GM23248 (cell line): Measurements from ENCODE around the gene C16orf89. TPM values are rescaled to one million over a fixed set of nuclear protein-coding genes. Genes with fewer than 3 reads are reported as not detected.
A peak's percentile ranks its signal among the peaks of the same experiment; 100 is the strongest.

ENCODE experiments used
- DNase-seq: peaks from one replicate; pipeline ENCODE4 v3.0.0-alpha.2; 2015
- H2AFZ ChIP-seq: fragments of 200-600 bp; sonication (generic); 2 replicates; pipeline ENCODE4 v1.6.1; 2016; ENCODE audit warnings: antibody characterized with exemption
- H3F3A ChIP-seq: fragments of 200-600 bp; sonication (generic); 2 replicates; pipeline ENCODE4 v1.6.1; 2016; ENCODE audit warnings: mild to moderate bottlenecking, antibody characterized with exemption, mixed run types; ENCODE audit not compliant: insufficient read depth
- H3K27ac ChIP-seq: fragments of 200-600 bp; sonication (generic); 2 replicates; pipeline ENCODE4 v1.5.1; 2016; ENCODE audit warnings: mild to moderate bottlenecking
- H3K27me3 ChIP-seq: fragments of 200-600 bp; sonication (generic); replicated peaks from 2 replicates; pipeline ENCODE4 v1.6.1; 2016; ENCODE audit warnings: mild to moderate bottlenecking; ENCODE audit not compliant: insufficient read depth
- H3K36me3 ChIP-seq: fragments of 200-600 bp; sonication (generic); 2 replicates; pipeline ENCODE4 v1.6.1; 2016; ENCODE audit warnings: low read depth, mild to moderate bottlenecking
- H3K4me1 ChIP-seq: fragments of 200-600 bp; sonication (generic); 2 replicates; pipeline ENCODE4 v1.6.1; 2016; ENCODE audit warnings: mild to moderate bottlenecking; ENCODE audit not compliant: insufficient read depth
- H3K4me2 ChIP-seq: fragments of 200-600 bp; sonication (generic); one replicate; pipeline ENCODE4 v1.6.1; 2016; ENCODE audit warnings: mild to moderate bottlenecking; ENCODE audit not compliant: unreplicated experiment
- H3K4me3 ChIP-seq: fragments of 200-600 bp; sonication (generic); 2 replicates; pipeline ENCODE4 v1.5.1; 2016; ENCODE audit warnings: mild to moderate bottlenecking
- H3K79me2 ChIP-seq: fragments of 200-600 bp; sonication (generic); 2 replicates; pipeline ENCODE4 v1.6.1; 2016; ENCODE audit warnings: mild to moderate bottlenecking; ENCODE audit not compliant: insufficient read depth
- H3K9ac ChIP-seq: fragments of 200-600 bp; sonication (generic); 2 replicates; pipeline ENCODE4 v1.6.1; 2016; ENCODE audit warnings: mild to moderate bottlenecking
- H3K9me2 ChIP-seq: fragments of 200-600 bp; sonication (generic); 2 replicates; pipeline ENCODE4 v1.6.1; 2016; ENCODE audit warnings: mixed run types, mild to moderate bottlenecking, moderate library complexity; ENCODE audit not compliant: insufficient read depth
- H3K9me3 ChIP-seq: fragments of 200-600 bp; sonication (generic); one replicate; pipeline ENCODE4 v1.6.1; 2017; ENCODE audit warnings: low read depth
- H4K20me1 ChIP-seq: fragments of 200-600 bp; sonication (generic); 2 replicates; pipeline ENCODE4 v1.6.0; 2016; ENCODE audit not compliant: insufficient read depth
- EZH2 ChIP-seq: fragments of 200-600 bp; sonication (generic); IDR thresholded peaks from 2 replicates; pipeline ENCODE4 v1.6.1; 2018; ENCODE audit warnings: antibody characterized with exemption, mild to moderate bottlenecking; ENCODE audit not compliant: insufficient read depth, poor library complexity, severe bottlenecking
- EZH2phosphoT487 ChIP-seq: fragments of 200-600 bp; sonication (generic); IDR thresholded peaks from 2 replicates; pipeline ENCODE4 v1.6.1; 2018; ENCODE audit warnings: antibody characterized with exemption, moderate library complexity, mild to moderate bottlenecking, low read depth; ENCODE audit not compliant: insufficient read depth
- WGBS, 2 experiments: methylation state at CpG; one replicate each; pipeline ENCODE4 v1.1.6; 2015 to 2017; ENCODE audit warnings: low lambda C conversion rate in 2 of 2, low coverage in 1 of 2; ENCODE audit errors: missing lambda C conversion rate in 2 of 2; 5-methylcytosine and 5-hydroxymethylcytosine counted together
- in situ Hi-C: fragments of 300-500 bp; cut with MboI; formaldehyde crosslinking; loops from 2 replicates; pipeline ENCODE4 v1.15.0; 2020
- polyA plus RNA-seq: library from polyadenylated mRNA; unstranded; fragments of >200 nt; fragmentation: Nextera tagmentation; extraction: Ambion mirVana; gene quantifications from 2 replicates; pipeline ENCODE4 v1.2.1, GENCODE V29; 2016
- total RNA-seq: library from RNA; depleted of rRNA; stranded (reverse); fragments of >200 nt; shearing (Covaris generic); gene quantifications from 2 replicates; pipeline ENCODE4 v1.2.3, GENCODE V29; 2014

The C16orf89 gene
- total and polyA plus RNA-seq, 2 experiments from 2014 or later: not detected

- Histone ChIP-seq H3K9me2 (no peaks in the 10 kb centered on the region), H3K27ac (peak within 1 kb of the TSS; percentile 88), H3K4me1 (peaks cover 19% of the 10 kb centered on the region), H3K9me3 (no peaks in the 10 kb centered on the region), H2AFZ (peak within 1 kb of the TSS; percentile 95), H3K4me2 (peak within 1 kb of the TSS; percentile 96), H3K36me3 (no peaks in the 10 kb centered on the region), H4K20me1 (no peaks in the 10 kb centered on the region), H3K27me3 (0 out of 2 replicates have a peak, but pooled peaks cover under 1% of the 10 kb centered on the region), H3K79me2 (peaks cover 33% of the 10 kb centered on the region), H3K9ac (peak within 1 kb of the TSS; percentile 92), H3K4me3 (peak within 1 kb of the TSS; percentile 86), H3F3A (peaks cover 18% of the 10 kb centered on the region)
- DNase-seq: peak; percentile 97
- in situ Hi-C loops: no loop called here
- TF ChIP-seq EZH2: no peak
- TF ChIP-seq EZH2phosphoT487: no peak
- 1% methylated on average over 39 to 53 of the region's 53 CpGs for WGBS, 2 experiments
Observed at GRCh38 chr16:5071681-5072333, 6.1 kb upstream of the C16orf89 start, which contains the start of gene ALG1. TSS of gene ALG1 (plus strand) at chr16:5071843. CDS start at chr16:5071850, 7 bp downstream.

GRCh38 chr16:5071341-5071680 lies 5.6 kb upstream of the C16orf89 start:
- no peak for DNase-seq
- TF ChIP-seq EZH2 (no peak), EZH2phosphoT487 (no peak)
- in situ Hi-C loops: no loop called here
- H3K36me3 ChIP-seq: no peaks in the 10 kb centered on the region
- peaks cover 6% of the 10 kb centered on the region; the same call in 1 of the 2 replicates for H3K27me3 ChIP-seq
- H3K4me1 ChIP-seq: peaks cover 19% of the 10 kb centered on the region
- H3F3A ChIP-seq: peaks cover 18% of the 10 kb centered on the region
- H2AFZ ChIP-seq: peak overlapping the region; percentile 95
- H3K4me2 ChIP-seq: peak overlapping the region; percentile 96
- H3K9ac ChIP-seq: peak overlapping the region; percentile 92
- peak overlapping the region; percentile 86 for H3K4me3 ChIP-seq
- H3K9me2 ChIP-seq: no peaks in the 10 kb centered on the region
- H3K27ac ChIP-seq: peak overlapping the region; percentile 88
- no peaks in the 10 kb centered on the region for H3K9me3 ChIP-seq
- peaks cover 33% of the 10 kb centered on the region for H3K79me2 ChIP-seq
- no peaks in the 10 kb centered on the region for H4K20me1 ChIP-seq
- WGBS, 2 experiments: 17 to 19% methylated on average over 7 of the region's 7 CpGs

GRCh38 chr16:5070431-5071186 lies 4.9 kb upstream of the C16orf89 start:
- Histone ChIP-seq H3K36me3 (no peaks in the 10 kb centered on the region), H3K27ac (no peak overlapping the region), H3K79me2 (peaks cover 33% of the 10 kb centered on the region), H3F3A (peaks cover 18% of the 10 kb centered on the region), H3K9me3 (no peaks in the 10 kb centered on the region), H3K4me2 (no peak overlapping the region), H2AFZ (peak overlapping the region; percentile 95), H3K27me3 (peaks cover 8% of the 10 kb centered on the region; the same call in 1 of the 2 replicates), H3K4me3 (no peak overlapping the region), H3K9me2 (no peaks in the 10 kb centered on the region), H3K4me1 (peaks cover 19% of the 10 kb centered on the region), H3K9ac (no peak overlapping the region; the same call in 1 of the 2 replicates), H4K20me1 (no peaks in the 10 kb centered on the region)
- 83% methylated on average over 15 of the region's 15 CpGs for WGBS, 2 experiments
- in situ Hi-C loops: no loop called here
- no peak for TF ChIP-seq EZH2
- TF ChIP-seq EZH2phosphoT487: no peak
- DNase-seq: no peak

- no peak for TF ChIP-seq EZH2
- TF ChIP-seq EZH2phosphoT487: no peak
- peaks cover 19% of the 10 kb centered on the region for H3K4me1 ChIP-seq
- H3K9ac ChIP-seq: no peak overlapping the region
- H3K4me3 ChIP-seq: no peak overlapping the region
- H3K9me2 ChIP-seq: no peaks in the 10 kb centered on the region
- H3K27me3 ChIP-seq: peaks cover 8% of the 10 kb centered on the region; the same call in 1 of the 2 replicates
- H3K4me2 ChIP-seq: no peak overlapping the region
- H3K79me2 ChIP-seq: peaks cover 27% of the 10 kb centered on the region
- no peak overlapping the region for H2AFZ ChIP-seq
- no peaks in the 10 kb centered on the region for H3K36me3 ChIP-seq
- no peaks in the 10 kb centered on the region for H4K20me1 ChIP-seq
- no peak overlapping the region for H3K27ac ChIP-seq
- H3F3A ChIP-seq: peaks cover 18% of the 10 kb centered on the region
- no peaks in the 10 kb centered on the region for H3K9me3 ChIP-seq
- in situ Hi-C loops: no loop called here
- 75 to 83% methylated on average over 9 of the region's 9 CpGs for WGBS, 2 experiments
- DNase-seq: no peak
Observed at GRCh38 chr16:5069854-5070253, 4.1 kb upstream of the C16orf89 start.
